Adipose tissue (tissue), 3 donors: ENCODE results near the gene SLC38A3. TPM values are rescaled to one million over a fixed set of nuclear protein-coding genes. Genes with fewer than 3 reads are reported as not detected.
"Not testable (repeated sequence)": the region's sequence is repeated elsewhere in the genome, so short reads cannot be mapped to it uniquely, and the experiment has no call there.

Experiments used
- H3K27ac ChIP-seq: one replicate; pipeline ENCODE4 v1.5.1; 2013; ENCODE audit warnings: low read depth, low read length
- WGBS, 3 donors: extraction: QIAGEN DNeasy Blood & Tissue Kit; methylation state at CpG; one replicate each; pipeline ENCODE4 v1.1.7; 2013; 5-methylcytosine and 5-hydroxymethylcytosine counted together
- polyA plus RNA-seq, 3 donors: library from polyadenylated mRNA; stranded (reverse); fragments of 200-250 nt; gene quantifications; one replicate each; pipeline ENCODE4 v1.2.3, GENCODE V29; 2013
- donor health status: healthy with polysubstance abuse.
- donor health status: Bipolar disorder and iron deficiency.
- donor health status: healthy.

Gene SLC38A3
- polyA plus RNA-seq, 3 donors = 0.34 to 22.0 TPM; not detected in 1

- WGBS, 3 donors = 7 to 22% (median 14%) methylated on average over 7 of the region's 7 CpGs
Measured at GRCh38 chr3:50238549-50239026, 33.5 kb downstream of the SLC38A3 start.

DNA sequence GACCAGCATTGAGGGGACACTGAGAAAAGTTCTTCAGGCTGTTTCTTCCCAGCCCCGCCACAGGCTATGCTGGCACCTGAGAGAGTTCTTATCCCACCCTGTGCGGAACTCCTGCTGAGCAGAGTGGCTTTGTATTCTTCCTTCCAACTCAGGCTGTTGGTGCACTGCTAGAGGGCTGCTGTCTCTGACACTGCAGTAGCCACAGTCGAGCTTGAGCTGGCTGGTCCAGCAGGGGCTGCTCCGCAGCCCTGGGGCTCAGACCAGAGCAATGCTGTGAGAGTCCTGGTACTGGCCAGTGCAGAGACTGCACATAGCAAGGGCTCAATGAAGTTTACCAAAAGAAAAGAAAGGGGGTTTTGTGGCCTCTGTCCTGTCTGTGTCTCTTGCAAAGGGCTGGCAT lies 34.6 kb downstream of the SLC38A3 start:
- peak overlapping the region; percentile 43 for H3K27ac ChIP-seq
- 65 to 70% (median 69%) methylated on average over 4 of the region's 4 CpGs for WGBS, 3 donors

More at GRCh38 chr3:50238549-50239026, 33.5 kb downstream of the SLC38A3 start:
- peak overlapping the region; percentile 63 for H3K27ac ChIP-seq

DNA sequence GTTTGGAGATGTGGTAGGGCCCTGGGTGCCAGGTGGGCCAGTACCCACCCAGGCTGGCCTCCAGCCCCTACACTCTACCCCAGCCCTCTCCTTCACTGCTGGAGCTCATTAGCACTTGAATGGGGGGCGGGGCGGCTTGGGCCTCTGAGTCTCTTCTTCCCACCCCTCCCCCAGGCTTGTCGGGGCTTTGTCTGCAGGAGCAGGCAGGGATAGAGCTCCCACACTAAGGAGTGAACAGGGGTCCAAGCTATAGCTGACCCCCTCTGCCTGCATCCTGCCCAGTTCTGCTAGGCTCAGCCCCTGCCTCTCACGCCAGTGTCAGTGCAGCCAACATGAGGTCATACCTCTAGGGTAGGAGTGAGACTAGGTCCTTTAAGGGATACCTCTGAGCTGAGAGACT lies 36.1 kb downstream of the SLC38A3 start:
- peak overlapping the region; percentile 28 for H3K27ac ChIP-seq
- WGBS, 3 donors = 62 to 68% (median 66%) methylated on average over 4 of the region's 4 CpGs

- H3K27ac ChIP-seq = peak overlapping the region; percentile 55
- WGBS, 3 donors = 40 to 76% (median 48%) methylated on average over 7 of the region's 7 CpGs
Measured at GRCh38 chr3:50241713-50242380, 36.8 kb downstream of the SLC38A3 start.

GRCh38 chr3:50242381-50242770 lies 37.3 kb downstream of the SLC38A3 start:
- 15 to 75% (median 25%) methylated on average over 3 of the region's 3 CpGs for WGBS, 3 donors
- H3K27ac ChIP-seq = peak overlapping the region; percentile 82

- H3K27ac ChIP-seq = peak overlapping the region; percentile 82
- 9 to 53% (median 17%) methylated on average over 13 to 14 of the region's 14 CpGs for WGBS, 3 donors
Measured at GRCh38 chr3:50242851-50243542, 37.9 kb downstream of the SLC38A3 start.

DNA sequence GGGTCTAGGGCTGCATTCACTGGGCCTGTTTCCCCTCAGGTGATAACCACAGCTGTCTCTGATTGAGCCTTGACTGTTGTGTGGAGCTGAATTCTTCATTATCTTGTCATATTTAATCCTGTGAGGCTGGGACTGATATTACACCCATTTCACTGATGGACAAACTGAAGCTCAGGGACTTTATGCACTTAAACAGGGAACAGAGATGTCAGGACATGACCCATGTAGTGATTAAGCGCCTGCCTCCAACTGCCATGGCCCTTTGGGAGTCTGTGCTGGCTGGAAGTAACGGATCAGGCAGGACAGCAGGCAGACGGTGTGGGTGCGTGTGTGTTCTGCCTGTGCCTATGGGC lies 38.4 kb downstream of the SLC38A3 start:
- WGBS, 3 donors = 35 to 83% (median 48%) methylated on average over 4 of the region's 4 CpGs
- peak overlapping the region; percentile 82 for H3K27ac ChIP-seq

DNA sequence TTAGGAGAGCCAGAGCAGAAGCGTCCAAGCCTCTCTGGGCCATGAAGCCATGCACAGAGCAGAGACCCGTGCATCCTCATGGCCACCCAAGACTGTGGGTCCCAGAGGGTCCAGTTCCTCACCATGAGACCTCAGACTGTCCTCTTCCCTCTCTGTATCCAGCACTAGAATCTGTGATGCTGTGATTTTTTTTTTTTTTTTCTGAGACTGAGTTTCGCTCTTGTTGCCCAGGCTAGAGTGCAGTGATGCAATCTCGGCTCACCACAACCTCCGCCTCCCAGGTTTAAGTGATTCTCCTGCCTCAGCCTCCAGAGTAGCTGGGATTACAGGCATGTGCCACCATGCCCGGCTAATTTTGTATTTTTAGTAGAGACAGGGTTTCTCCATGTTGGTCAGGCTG lies 39.7 kb downstream of the SLC38A3 start:
- H3K27ac ChIP-seq = not testable (repeated sequence)
- 48 to 83% (median 58%) methylated on average over 5 to 6 of the region's 6 CpGs for WGBS, 3 donors

GRCh38 chr3:50245251-50245745 lies 40.2 kb downstream of the SLC38A3 start:
- no peak overlapping the region for H3K27ac ChIP-seq
- 57 to 70% (median 58%) methylated on average over 16 of the region's 16 CpGs for WGBS, 3 donors

DNA sequence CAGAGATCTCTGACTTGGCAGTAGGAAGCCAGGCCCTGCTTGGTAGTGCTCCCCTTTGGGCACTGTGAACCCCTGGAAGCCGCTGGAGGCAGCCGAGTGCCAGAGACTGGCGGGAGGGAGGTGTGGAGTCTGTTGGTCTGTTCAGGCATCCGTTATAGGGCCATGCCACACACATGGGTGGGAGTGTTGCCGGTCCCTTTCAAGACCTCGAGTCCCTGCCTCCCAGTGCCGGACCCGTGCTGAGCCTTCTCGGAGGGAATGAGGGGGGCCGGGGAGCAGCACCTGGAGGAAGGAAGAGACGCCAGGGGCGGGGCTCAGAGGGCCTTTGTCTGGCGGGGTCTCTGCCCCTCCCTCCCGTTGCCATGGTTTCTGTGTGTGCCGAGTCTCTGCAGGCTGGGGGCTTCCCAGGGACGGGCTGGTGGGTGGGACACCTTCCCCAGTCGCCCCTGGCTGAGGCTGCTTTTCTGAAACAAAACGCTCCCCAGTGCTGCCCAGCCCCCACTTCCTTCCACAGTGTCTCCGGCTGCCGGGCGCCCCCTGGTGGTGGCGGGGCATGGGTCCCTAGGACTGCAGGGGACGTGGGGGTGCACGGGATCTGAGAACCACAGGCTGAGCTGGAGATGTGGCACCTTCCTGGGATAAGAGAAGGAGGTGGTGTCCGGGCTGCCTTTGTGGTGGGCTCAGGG lies 40.9 kb downstream of the SLC38A3 start:
- peak overlapping the region; percentile 85 for H3K27ac ChIP-seq
- 1 to 5% (median 2%) methylated on average over 21 to 25 of the region's 25 CpGs for whole genome bisulfite sequencing, 3 donors

DNA sequence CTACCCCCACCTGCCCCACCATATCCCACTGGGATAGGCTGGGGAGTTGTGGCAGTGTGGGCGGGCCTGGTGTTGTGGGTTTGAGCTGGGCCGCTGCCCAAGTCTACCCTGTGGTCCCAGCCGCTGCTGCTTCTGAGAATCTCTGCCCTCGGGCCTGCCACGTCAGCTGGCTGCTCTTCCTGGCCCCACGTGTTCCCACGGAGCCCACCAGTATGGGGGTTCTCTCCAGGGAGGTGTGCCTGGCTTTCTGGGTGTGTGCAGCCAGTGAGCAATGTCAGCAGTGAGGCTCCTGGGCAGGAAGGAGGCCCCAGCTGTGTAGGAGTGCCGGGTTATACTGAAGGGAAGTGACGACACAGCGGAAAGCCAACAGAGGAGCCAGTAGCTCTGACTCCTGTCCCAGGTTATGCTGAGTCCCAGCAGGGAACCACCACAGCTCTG lies 41.5 kb downstream of the SLC38A3 start:
- 8 to 33% (median 15%) methylated on average over 10 of the region's 10 CpGs for WGBS, 3 donors
- H3K27ac ChIP-seq = peak overlapping the region; percentile 85

- 28 to 52% (median 31%) methylated on average over 3 of the region's 3 CpGs for WGBS, 3 donors
- H3K27ac ChIP-seq = no peak overlapping the region
Measured at GRCh38 chr3:50248387-50248786, 43.3 kb downstream of the SLC38A3 start.

GRCh38 chr3:50249457-50249856 lies 44.4 kb downstream of the SLC38A3 start:
- WGBS, 3 donors = 74 to 93% (median 76%) methylated on average over 5 of the region's 5 CpGs
- H3K27ac ChIP-seq = no peak overlapping the region

DNA sequence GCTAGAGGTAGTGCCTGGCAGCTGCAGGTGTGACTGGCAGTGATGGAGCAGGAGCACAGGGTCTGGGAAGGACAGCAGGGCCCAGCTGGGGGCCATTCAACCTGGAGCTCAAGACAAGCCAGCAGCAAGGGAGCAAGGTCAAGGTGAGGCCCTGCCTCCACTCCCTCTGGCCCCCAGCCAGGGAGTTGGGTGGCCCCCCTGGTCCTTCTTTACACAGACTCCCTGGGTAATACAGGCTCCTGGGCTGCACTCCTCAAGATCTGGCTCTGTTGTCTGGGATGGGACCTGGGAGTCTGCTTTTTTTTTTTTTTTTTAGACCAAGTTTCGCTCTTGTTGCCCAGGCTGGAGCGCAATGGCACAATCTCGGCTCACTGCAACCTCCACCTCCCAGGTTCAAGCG lies 45.4 kb downstream of the SLC38A3 start:
- H3K27ac ChIP-seq = no peak overlapping the region
- WGBS, 3 donors = 89 to 95% (median 91%) methylated on average over 4 of the region's 4 CpGs

DNA sequence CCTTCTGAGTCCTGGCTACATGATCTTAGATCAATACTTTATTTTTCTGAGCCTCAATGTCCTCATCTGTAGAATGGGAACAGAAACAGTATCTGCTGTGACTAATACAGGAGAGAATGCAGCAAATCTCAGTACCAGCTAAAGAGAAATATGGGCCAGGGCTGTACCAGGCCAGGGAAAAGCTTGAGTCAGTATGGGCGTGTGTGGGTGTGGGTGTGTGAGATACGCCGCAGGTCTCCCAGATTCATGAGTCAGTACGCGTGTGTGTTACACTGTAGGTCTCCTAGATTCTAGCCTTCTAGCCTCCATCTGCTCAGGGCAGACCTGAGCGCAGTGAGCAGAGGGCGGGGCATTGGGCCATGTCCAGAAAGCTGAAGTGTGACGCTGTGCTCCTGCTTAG lies 46.1 kb downstream of the SLC38A3 start:
- H3K27ac ChIP-seq = no peak overlapping the region

GRCh38 chr3:50254577-50255250 lies 49.6 kb downstream of the SLC38A3 start:
- peak overlapping the region; percentile 44 for H3K27ac ChIP-seq
- WGBS, 3 donors = 61 to 88% (median 61%) methylated on average over 8 of the region's 8 CpGs

More for the DNA sequence above, 46.1 kb downstream of the SLC38A3 start:
- WGBS, 3 donors = 58 to 85% (median 79%) methylated on average over 8 of the region's 8 CpGs

GRCh38 chr3:50255251-50255615 lies 50.2 kb downstream of the SLC38A3 start:
- H3K27ac ChIP-seq = no peak overlapping the region
- WGBS, 3 donors = 74 to 93% (median 83%) methylated on average over 9 of the region's 9 CpGs

GRCh38 chr3:50256978-50257890 lies 52.2 kb downstream of the SLC38A3 start:
- 91% methylated on average over 20 of the region's 20 CpGs for WGBS, 3 donors
- H3K27ac ChIP-seq = no peak overlapping the region
